Measurements from ENCODE around the gene BAMBI. TPM values are rescaled to one million over a fixed set of nuclear protein-coding genes. Genes with fewer than 3 reads are reported as not detected.
A peak's percentile ranks its signal among the peaks of the same experiment; 100 is the strongest.

Gene BAMBI
- total RNA-seq, 1 donor from 2014 or later = 50.6 TPM

GRCh38 chr10:28631896-28632583, 45.3 kb upstream of the BAMBI start:
- peak; percentile 65 for DNase-seq (ENCODE audit: low read depth)
- H3K4me2 ChIP-seq (ENCODE audit: low read length) = no peak overlapping the region
- H3K4me3 Mint-ChIP-seq (ENCODE audit: unreplicated experiment) = no peak overlapping the region
- H3K36me3 Mint-ChIP-seq (ENCODE audit: low read depth, unreplicated experiment) = no peaks in the 10 kb centered on the region
- H3K27me3 Mint-ChIP-seq (ENCODE audit: low read depth, unreplicated experiment) = peaks cover 4% of the 10 kb centered on the region
- H3K36me3 ChIP-seq (ENCODE audit: insufficient read depth, low read length) = no peaks in the 10 kb centered on the region
- H3K9me3 ChIP-seq (ENCODE audit: insufficient read depth, low read depth, low read length) = no peaks in the 10 kb centered on the region
- H3K4me1 Mint-ChIP-seq (ENCODE audit: low read depth, unreplicated experiment) = peaks cover 5% of the 10 kb centered on the region
- peaks cover 8% of the 10 kb centered on the region for H3K27me3 ChIP-seq (ENCODE audit: insufficient read depth, low read length)
- no peak for FAIRE-seq
- H4K20me1 ChIP-seq (ENCODE audit: insufficient read depth, low read length) = no peaks in the 10 kb centered on the region
- no peak overlapping the region for H2AFZ ChIP-seq (ENCODE audit: low read depth, low read length)
- no peak overlapping the region for H3K9ac ChIP-seq (ENCODE audit: low read length)
- peaks cover 14% of the 10 kb centered on the region for H3K4me1 ChIP-seq (ENCODE audit: insufficient read depth, low read length)
- no peak for TF ChIP-seq CTCF (IDR thresholded peaks at IDR 0.05; ENCODE audit: insufficient read depth, low read depth, low read length)
- no peak for TF ChIP-seq EZH2 (IDR thresholded peaks at IDR 0.05; ENCODE audit: insufficient read depth, low read length)
- H3K27ac ChIP-seq (ENCODE audit: low read depth, low read length) = no peak overlapping the region
- no peaks in the 10 kb centered on the region for H3K79me2 ChIP-seq (ENCODE audit: insufficient read depth, low read length)
- H3K4me3 ChIP-seq (ENCODE audit: insufficient read depth, low read depth, low read length) = no peak overlapping the region
- no peaks in the 10 kb centered on the region for H3K9me3 Mint-ChIP-seq (ENCODE audit: unreplicated experiment)
- H3K27ac Mint-ChIP-seq (ENCODE audit: unreplicated experiment) = no peak overlapping the region

GRCh38 chr10:28632584-28632945, 44.8 kb upstream of the BAMBI start:
- Histone ChIP-seq H3K79me2 (ENCODE audit: insufficient read depth, low read length) (no peaks in the 10 kb centered on the region), H3K4me1 (ENCODE audit: insufficient read depth, low read length) (peaks cover 10% of the 10 kb centered on the region), H3K4me3 (ENCODE audit: insufficient read depth, low read depth, low read length) (no peak overlapping the region), H3K9me3 (ENCODE audit: insufficient read depth, low read depth, low read length) (no peaks in the 10 kb centered on the region), H3K36me3 (ENCODE audit: insufficient read depth, low read length) (no peaks in the 10 kb centered on the region), H4K20me1 (ENCODE audit: insufficient read depth, low read length) (no peaks in the 10 kb centered on the region), H3K27me3 (ENCODE audit: insufficient read depth, low read length) (peaks cover 8% of the 10 kb centered on the region), H3K9ac (ENCODE audit: low read length) (no peak overlapping the region), H3K4me2 (ENCODE audit: low read length) (no peak overlapping the region), H3K27ac (ENCODE audit: low read depth, low read length) (no peak overlapping the region), H2AFZ (ENCODE audit: low read depth, low read length) (no peak overlapping the region)
- Mint-ChIP-seq H3K4me3 (ENCODE audit: unreplicated experiment) (no peak overlapping the region), H3K27ac (ENCODE audit: unreplicated experiment) (no peak overlapping the region), H3K36me3 (ENCODE audit: low read depth, unreplicated experiment) (no peaks in the 10 kb centered on the region), H3K9me3 (ENCODE audit: unreplicated experiment) (no peaks in the 10 kb centered on the region), H3K27me3 (ENCODE audit: low read depth, unreplicated experiment) (peaks cover 4% of the 10 kb centered on the region), H3K4me1 (ENCODE audit: low read depth, unreplicated experiment) (peaks cover 5% of the 10 kb centered on the region)
- TF ChIP-seq EZH2 (IDR thresholded peaks at IDR 0.05; ENCODE audit: insufficient read depth, low read length) (no peak), CTCF (IDR thresholded peaks at IDR 0.05; ENCODE audit: insufficient read depth, low read depth, low read length) (no peak)
- FAIRE-seq (no peak), DNase-seq (ENCODE audit: low read depth) (peak; percentile 41)

GRCh38 chr10:28633750-28634149, 43.6 kb upstream of the BAMBI start:
- Histone ChIP-seq H3K9me3 (ENCODE audit: insufficient read depth, low read depth, low read length) (no peaks in the 10 kb centered on the region), H3K36me3 (ENCODE audit: insufficient read depth, low read length) (no peaks in the 10 kb centered on the region), H3K79me2 (ENCODE audit: insufficient read depth, low read length) (no peaks in the 10 kb centered on the region), H3K4me1 (ENCODE audit: insufficient read depth, low read length) (peaks cover 4% of the 10 kb centered on the region), H3K27ac (ENCODE audit: low read depth, low read length) (no peak overlapping the region), H3K4me2 (ENCODE audit: low read length) (no peak overlapping the region), H3K4me3 (ENCODE audit: insufficient read depth, low read depth, low read length) (no peak overlapping the region), H2AFZ (ENCODE audit: low read depth, low read length) (no peak overlapping the region), H3K9ac (ENCODE audit: low read length) (no peak overlapping the region), H3K27me3 (ENCODE audit: insufficient read depth, low read length) (peaks cover 8% of the 10 kb centered on the region), H4K20me1 (ENCODE audit: insufficient read depth, low read length) (no peaks in the 10 kb centered on the region)
- TF ChIP-seq EZH2 (IDR thresholded peaks at IDR 0.05; ENCODE audit: insufficient read depth, low read length) (no peak), CTCF (IDR thresholded peaks at IDR 0.05; ENCODE audit: insufficient read depth, low read depth, low read length) (no peak)
- no peaks in the 10 kb centered on the region for H3K36me3 Mint-ChIP-seq (ENCODE audit: low read depth, unreplicated experiment)
- no peaks in the 10 kb centered on the region for H3K4me1 Mint-ChIP-seq (ENCODE audit: low read depth, unreplicated experiment)
- H3K9me3 Mint-ChIP-seq (ENCODE audit: unreplicated experiment) = no peaks in the 10 kb centered on the region
- H3K4me3 Mint-ChIP-seq (ENCODE audit: unreplicated experiment) = no peak overlapping the region
- DNase-seq (ENCODE audit: low read depth) = peak; percentile 30
- no peak for FAIRE-seq
- no peak overlapping the region for H3K27ac Mint-ChIP-seq (ENCODE audit: unreplicated experiment)
- peaks cover 4% of the 10 kb centered on the region for H3K27me3 Mint-ChIP-seq (ENCODE audit: low read depth, unreplicated experiment)

All from astrocyte (in vitro differentiated cells and primary cell).